ENCODE data around the gene APOBEC3G.
"Not testable (repeated sequence)": the region's sequence is repeated elsewhere in the genome, so short reads cannot be mapped to it uniquely, and the experiment has no call there.

The APOBEC3G gene

GRCh38 chr22:39077026-39077840 lies at the start of gene APOBEC3G:
Gene APOBEC3G (plus strand): TSS chr22:39077275. CDS start chr22:39077362, 87 bp downstream.
- DNase-seq (ENCODE audit: extremely low read depth, low read depth): peak; percentile 7

GRCh38 chr22:39027717-39028116 lies 49.4 kb upstream of the APOBEC3G start:
- no peak for DNase-seq (ENCODE audit: extremely low read depth, low read depth)
- TF ChIP-seq, protein P1, sequence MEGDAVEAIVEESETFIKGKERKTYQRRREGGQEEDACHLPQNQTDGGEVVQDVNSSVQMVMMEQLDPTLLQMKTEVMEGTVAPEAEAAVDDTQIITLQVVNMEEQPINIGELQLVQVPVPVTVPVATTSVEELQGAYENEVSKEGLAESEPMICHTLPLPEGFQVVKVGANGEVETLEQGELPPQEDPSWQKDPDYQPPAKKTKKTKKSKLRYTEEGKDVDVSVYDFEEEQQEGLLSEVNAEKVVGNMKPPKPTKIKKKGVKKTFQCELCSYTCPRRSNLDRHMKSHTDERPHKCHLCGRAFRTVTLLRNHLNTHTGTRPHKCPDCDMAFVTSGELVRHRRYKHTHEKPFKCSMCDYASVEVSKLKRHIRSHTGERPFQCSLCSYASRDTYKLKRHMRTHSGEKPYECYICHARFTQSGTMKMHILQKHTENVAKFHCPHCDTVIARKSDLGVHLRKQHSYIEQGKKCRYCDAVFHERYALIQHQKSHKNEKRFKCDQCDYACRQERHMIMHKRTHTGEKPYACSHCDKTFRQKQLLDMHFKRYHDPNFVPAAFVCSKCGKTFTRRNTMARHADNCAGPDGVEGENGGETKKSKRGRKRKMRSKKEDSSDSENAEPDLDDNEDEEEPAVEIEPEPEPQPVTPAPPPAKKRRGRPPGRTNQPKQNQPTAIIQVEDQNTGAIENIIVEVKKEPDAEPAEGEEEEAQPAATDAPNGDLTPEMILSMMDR (IDR thresholded peaks at IDR 0.05; ENCODE audit: low read depth, low read length): no peak

- TF ChIP-seq, protein P1 (IDR thresholded peaks at IDR 0.05; ENCODE audit: low read depth, low read length): no peak
- no peak for DNase-seq (ENCODE audit: extremely low read depth, low read depth)
Observed at GRCh38 chr22:39028281-39028680, 48.8 kb upstream of the APOBEC3G start.

- TF ChIP-seq, protein P1 (IDR thresholded peaks at IDR 0.05; ENCODE audit: low read depth, low read length): no peak
- no peak for DNase-seq (ENCODE audit: extremely low read depth, low read depth)
Observed at GRCh38 chr22:39029227-39029626, 47.8 kb upstream of the APOBEC3G start.

DNA sequence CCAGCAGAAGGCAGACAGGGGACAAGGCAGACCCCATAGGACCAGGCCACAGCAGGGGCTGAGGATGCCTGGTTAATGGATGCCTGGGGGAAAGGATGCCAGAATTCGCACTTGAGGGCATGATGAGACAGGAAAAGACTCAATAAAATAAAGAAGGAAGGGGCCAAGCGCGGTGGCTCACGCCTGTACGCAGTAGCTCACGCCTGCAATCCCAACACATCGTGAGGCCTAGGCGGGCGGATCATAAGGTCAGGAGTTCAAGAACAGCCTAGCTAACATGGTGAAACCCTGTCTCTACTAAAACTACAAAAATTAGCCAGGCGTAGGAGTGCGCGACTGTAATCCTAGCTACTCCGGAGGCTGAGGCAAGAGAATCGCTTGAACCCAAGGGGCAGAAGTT lies 46.4 kb upstream of the APOBEC3G start:
- DNase-seq (ENCODE audit: extremely low read depth, low read depth): no peak
- TF ChIP-seq, protein P1 (IDR thresholded peaks at IDR 0.05; ENCODE audit: low read depth, low read length): no peak

DNA sequence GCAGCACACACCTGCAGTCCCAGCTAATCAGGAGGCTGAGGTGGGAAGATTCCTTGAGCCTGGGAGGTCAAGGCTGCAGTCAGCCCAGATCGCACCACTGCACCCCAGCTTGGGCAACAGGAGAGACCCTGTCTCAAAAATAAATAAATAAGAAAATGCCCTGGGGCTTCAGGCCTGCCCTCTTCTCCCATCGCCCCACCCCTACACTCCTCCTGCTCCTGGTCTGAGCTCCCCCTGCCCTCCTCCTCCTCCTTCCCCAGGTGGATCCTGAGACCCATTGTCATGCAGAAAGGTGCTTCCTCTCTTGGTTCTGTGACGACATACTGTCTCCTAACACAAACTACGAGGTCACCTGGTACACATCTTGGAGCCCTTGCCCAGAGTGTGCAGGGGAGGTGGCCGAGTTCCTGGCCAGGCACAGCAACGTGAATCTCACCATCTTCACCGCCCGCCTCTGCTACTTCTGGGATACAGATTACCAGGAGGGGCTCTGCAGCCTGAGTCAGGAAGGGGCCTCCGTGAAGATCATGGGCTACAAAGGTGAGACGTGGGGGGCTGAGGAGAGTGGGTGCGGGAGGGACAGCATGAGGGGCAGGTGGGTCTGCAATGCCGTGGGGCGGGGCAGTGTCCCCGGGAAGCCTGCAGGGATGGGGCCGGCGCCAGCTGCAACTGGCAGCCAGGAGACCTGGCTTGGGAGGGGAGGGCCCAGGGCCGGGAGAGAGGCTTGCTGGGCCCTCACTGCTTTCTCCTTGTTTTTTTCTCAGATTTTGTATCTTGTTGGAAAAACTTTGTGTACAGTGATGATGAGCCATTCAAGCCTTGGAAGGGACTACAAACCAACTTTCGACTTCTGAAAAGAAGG lies 45.4 kb upstream of the APOBEC3G start:
- DNase-seq (ENCODE audit: extremely low read depth, low read depth): not testable (repeated sequence)

DNA sequence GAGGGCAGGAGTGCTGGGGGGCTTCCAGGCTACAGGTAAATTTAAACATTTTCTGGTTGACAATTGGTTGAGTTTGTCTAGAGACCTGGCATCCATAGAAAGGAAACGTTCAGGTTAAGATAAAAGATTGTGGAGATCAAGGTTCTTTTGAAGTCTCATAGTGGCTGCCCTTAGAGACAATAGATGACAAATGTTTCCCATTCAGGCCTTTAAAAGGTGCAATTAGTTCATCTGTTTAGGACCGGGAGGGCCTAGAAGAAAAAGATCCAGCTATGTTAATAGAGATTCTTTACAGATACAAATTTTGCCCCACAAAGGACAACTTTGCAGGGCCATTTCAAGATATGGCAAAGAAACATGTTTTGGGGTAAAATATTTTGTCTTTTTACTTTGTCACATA lies 40.0 kb upstream of the APOBEC3G start:
- DNase-seq (ENCODE audit: extremely low read depth, low read depth): not testable (repeated sequence)

- no peak for DNase-seq (ENCODE audit: extremely low read depth, low read depth)
- TF ChIP-seq, protein P1 (IDR thresholded peaks at IDR 0.05; ENCODE audit: low read depth, low read length): no peak
Observed at GRCh38 chr22:39039306-39040126, 37.6 kb upstream of the APOBEC3G start.

- DNase-seq (ENCODE audit: extremely low read depth, low read depth): not testable (repeated sequence)
Observed at GRCh38 chr22:39040155-39040537, 36.9 kb upstream of the APOBEC3G start.

DNA sequence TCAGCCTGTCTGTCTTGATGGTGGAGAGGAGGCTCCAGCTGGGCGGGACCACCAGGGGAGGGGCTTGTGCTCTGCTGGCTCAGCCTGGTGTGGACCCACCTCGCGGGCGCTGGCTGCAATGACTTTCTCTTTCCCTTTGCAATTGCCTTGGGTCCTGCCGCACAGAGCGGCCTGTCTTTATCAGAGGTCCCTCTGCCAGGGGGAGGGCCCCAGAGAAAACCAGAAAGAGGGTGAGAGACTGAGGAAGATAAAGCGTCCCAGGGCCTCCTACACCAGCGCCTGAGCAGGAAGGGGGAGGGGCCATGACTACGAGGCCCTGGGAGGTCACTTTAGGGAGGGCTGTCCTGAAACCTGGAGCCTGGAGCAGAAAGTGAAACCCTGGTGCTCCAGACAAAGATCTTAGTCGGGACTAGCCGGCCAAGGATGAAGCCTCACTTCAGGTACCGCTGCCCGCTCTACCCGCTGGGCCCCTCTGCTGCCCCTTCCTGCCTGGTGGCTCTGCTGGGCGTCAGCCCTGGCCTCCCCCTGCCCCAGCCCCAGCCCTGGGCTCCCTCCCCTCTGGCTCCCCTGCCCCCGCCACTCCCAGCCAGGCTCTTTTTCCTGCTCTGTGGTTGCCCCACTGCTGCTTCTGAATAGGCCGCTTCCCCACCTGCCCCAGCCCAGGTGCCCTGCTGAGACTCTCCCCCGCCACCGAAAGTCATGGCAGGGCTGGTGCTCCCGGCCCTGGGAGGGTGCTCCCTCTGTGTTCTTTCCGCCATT lies 36.4 kb upstream of the APOBEC3G start, which contains the start of gene APOBEC3F:
TSS of gene APOBEC3F (plus strand) at position 327 of the 759 bp plus-strand sequence. CDS start at position 424, 97 bp downstream.
- DNase-seq (ENCODE audit: extremely low read depth, low read depth): not testable (repeated sequence)

Measured in AG09319 (cell line).